GM19099 (cell line): Measurements from ENCODE around the gene P2RX7.

Source experiments
- POLR2A ChIP-seq: IDR thresholded peaks from 3 replicates; pipeline ENCODE4 v1.6.1; 2011; ENCODE audit warnings: low read depth; ENCODE audit not compliant: insufficient read length; ENCODE audit errors: extremely low read depth

The P2RX7 gene

GRCh38 chr12:121117226-121117777 is 15.4 kb upstream of the P2RX7 start:
- no peak for TF ChIP-seq POLR2A

DNA sequence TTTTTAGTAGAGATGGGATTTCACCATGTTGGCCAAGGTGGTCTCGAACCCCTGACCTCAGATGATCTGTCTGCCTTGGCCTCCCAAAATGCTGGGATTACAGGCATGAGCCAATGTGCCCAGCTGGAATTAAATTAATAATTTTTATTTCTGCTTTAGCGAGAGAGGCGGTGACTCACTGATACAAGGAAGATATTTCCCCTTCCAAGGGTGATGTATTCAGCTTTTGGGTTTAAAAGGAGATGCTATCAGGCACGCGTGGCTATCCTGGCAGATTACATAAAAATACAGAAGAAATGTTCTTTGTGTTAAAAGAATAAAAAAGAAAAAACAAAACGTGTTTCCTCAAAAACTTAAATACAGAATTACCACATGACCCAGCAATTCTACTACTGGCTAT is 12.4 kb upstream of the P2RX7 start:
- no peak for TF ChIP-seq POLR2A

GRCh38 chr12:121120989-121121755 is 11.5 kb upstream of the P2RX7 start:
- TF ChIP-seq POLR2A, result no peak

GRCh38 chr12:121121805-121122204 is 10.9 kb upstream of the P2RX7 start:
- no peak for TF ChIP-seq POLR2A

- no peak for TF ChIP-seq POLR2A
Observed at GRCh38 chr12:121123488-121123887, 9.2 kb upstream of the P2RX7 start.

DNA sequence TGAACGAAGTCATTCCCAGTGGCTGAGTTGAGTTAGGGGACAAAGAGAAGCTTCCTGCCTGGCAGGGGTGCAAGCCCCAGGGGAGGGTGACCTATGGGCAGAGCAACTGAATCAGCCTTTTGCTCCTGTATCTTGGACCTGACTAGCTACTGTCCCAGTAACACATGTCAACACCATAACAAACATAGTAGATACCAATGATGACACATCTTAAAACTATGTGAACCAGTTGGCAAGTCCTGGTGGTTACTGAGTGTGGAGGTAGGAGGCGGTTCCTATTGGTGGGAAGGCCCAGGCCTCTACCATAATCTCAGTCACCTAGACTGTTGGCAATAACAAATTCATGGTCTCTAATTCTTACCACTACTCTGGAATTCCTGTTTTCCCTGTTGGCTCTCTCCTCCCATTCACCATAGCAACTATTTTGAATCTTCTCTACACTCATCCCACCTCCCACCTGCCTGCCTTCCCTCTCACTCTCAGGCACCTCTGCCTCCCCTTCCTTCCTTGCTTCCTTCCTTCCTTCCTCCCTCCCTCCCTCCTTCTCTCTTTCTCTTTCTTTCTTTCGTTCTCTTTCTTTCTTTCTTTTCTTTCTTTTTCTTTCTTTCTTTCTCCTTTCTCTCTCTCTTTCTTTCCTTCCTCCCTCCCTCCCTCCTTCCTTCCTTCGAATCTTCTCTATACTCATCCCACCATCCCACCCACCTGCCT is 8.1 kb upstream of the P2RX7 start:
- TF ChIP-seq POLR2A, result no peak

DNA sequence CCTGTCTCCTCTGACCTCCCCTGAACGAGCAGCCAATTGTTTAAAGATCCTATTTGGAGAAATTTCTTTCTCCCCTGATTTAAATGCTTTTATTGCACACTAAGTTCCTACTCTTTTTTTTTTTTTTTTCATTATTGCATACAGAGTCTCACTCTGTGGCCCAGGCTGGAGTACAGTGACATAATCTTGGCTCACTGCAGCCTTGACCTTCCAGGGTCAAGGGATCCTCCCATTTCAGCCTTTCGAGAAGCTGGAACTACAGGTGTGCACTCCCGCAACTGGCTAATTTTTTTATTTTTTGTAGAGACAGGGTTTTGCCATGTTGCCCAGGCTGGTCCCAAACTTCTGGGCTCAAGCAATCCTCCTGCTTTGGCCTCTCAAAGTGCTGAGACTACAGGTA is 5.2 kb upstream of the P2RX7 start:
- TF ChIP-seq POLR2A, result no peak

DNA sequence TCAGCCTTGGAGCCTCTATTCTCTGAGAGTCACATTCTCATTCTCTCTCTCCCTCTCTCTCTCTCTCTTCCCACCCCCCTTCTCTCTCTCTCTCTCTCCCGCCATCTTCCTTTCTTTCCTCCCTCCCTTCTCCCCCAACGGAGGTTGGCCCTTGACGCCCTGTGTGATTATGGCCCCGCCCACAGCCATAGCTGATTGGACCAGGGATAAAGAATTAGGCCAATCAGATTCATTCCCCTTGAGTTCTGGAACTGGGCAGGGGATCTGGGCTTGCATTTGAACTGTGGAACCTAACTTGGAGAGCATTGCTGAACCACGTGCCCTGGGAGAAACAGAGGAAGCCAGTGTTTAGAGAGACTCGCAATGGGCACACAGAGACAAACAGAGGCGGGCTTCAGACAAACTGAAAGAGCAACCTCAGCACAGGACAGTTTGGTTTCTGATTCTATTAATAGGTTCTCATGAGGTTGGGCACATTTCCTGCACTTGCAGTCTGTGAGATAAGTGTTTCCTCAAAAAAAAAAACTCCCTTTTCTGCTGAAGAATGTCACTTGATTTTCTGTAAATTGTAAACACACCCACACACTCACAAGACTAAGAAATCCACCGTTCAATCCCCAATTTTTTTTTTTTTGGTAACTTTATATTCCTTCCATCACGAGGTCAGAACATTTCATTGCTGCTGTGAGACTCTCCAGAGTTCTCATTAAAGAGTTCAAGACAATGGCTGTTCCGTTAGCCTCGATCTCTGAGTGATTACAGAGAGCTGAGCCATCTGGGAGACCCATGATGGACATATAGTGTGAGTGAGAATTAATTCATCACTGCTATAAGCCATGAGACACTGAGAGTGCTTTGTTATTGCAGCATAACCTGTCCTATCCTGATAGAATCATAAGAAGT is 3.5 kb upstream of the P2RX7 start:
- no peak for TF ChIP-seq POLR2A

DNA sequence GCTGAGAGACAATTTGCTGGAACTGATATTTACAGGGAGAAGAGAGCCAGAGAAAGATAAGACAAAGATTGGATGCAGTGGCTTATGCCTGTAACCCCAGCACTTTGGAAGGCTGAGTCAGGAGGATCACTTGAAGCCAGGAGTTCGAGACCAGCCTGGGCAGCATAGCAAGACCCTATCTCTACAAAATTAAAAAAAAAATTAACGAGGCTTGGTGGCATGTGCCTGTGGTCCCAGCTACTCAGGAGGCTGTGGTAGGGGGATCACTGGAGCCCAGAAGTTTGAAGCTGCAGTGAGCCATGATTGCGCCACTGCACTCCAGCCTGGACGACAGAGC is 2.9 kb upstream of the P2RX7 start:
- TF ChIP-seq POLR2A, result no peak

GRCh38 chr12:121130866-121131373 is 1.8 kb upstream of the P2RX7 start:
- TF ChIP-seq POLR2A, result no peak

GRCh38 chr12:121131941-121132341 is 735 bp upstream of the P2RX7 start:
- TF ChIP-seq POLR2A, result no peak

- TF ChIP-seq POLR2A, result no peak
Observed at GRCh38 chr12:121133838-121134237, 1.2 kb downstream of the P2RX7 start.

DNA sequence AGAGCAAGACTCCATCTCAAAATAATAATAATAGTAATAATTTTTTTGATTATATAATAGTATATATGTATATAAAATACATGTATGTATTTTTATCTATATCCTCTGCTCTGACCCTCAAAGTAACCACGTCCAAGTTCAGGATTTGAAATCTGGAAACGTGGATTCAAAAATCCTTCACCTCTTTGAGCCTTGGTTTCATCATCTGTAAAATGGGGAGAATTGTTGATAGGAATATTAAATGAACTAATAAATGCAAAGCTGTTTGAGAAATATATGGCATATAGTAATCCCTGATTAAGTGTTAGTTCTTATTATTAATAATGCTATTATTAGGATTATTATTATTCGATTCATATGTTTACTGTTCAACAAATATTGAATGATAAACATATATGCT is 2.6 kb downstream of the P2RX7 start:
- no peak for TF ChIP-seq POLR2A

- TF ChIP-seq POLR2A, result no peak
Observed at GRCh38 chr12:121137512-121137911, 4.8 kb downstream of the P2RX7 start.

DNA sequence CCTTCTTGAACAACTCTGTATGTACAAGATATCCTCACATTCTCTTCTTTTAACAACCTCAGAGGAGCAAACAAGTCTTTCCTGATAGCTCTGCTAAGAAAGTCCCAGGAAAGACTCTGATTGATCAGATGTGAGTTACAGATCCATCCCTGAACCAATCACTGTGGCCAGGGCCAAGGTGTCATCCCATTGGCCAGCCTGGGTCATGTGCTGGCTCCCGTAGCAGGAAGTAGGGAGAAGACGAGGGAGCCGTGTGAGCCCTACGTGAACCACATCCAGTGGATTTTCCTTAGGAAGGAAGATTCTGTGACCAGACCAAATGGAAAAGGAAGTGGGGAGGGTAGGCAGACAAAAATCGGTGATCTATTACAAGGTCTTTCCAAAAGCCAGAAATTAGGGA is 5.6 kb downstream of the P2RX7 start:
- no peak for TF ChIP-seq POLR2A
